ENCODE results near the gene CDSN.

The CDSN gene

DNA sequence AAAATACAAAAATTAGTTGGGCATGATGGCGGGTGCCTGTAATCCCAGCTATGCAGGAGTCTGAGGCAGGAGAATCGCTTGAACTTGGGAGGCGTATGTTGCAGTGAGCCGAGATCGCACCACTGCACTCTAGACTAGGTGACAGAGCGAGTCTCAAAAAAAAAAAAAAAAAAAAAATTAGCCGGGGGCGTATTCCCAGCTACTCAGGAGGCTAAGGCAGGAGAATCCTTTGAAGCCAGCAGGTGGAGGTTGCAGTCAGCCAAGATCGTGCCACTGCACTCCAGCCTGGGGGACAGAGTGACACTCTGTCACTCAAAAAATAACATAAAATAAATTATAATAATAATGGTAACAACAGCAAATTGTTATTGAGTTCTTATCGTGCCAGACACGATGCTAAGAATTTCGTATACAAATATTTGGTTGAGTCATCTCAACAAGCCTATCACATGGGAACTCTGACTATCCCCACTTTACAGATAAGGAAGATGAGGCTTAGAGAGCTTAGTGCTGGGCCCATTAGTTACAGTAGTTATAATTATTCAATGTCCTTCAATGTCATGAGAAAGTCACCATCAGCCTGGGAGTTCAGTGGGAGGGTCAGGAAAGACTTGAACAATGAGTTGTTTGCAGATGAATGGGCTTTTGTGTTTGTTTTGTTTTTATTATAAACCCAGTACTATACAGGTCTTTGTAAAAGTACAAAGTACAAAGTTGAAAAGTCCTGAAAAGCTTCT, 27.3 kb downstream of the CDSN start:
- Histone ChIP-seq H3K27me3 (replicated peaks) (no peaks in the 10 kb centered on the region), H3K36me3 (replicated peaks) (no peaks in the 10 kb centered on the region), H3K4me3 (ENCODE audit: low read depth, low read length) (no peak overlapping the region), H3K27ac (no peak overlapping the region)
- in situ Hi-C loops (cut with HindIII; ENCODE audit: low pct_ligation_motif_present, low sequenced_read_pairs): no loop called here
- TF ChIP-seq, protein P1, sequence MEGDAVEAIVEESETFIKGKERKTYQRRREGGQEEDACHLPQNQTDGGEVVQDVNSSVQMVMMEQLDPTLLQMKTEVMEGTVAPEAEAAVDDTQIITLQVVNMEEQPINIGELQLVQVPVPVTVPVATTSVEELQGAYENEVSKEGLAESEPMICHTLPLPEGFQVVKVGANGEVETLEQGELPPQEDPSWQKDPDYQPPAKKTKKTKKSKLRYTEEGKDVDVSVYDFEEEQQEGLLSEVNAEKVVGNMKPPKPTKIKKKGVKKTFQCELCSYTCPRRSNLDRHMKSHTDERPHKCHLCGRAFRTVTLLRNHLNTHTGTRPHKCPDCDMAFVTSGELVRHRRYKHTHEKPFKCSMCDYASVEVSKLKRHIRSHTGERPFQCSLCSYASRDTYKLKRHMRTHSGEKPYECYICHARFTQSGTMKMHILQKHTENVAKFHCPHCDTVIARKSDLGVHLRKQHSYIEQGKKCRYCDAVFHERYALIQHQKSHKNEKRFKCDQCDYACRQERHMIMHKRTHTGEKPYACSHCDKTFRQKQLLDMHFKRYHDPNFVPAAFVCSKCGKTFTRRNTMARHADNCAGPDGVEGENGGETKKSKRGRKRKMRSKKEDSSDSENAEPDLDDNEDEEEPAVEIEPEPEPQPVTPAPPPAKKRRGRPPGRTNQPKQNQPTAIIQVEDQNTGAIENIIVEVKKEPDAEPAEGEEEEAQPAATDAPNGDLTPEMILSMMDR (IDR thresholded peaks at IDR 0.05; ENCODE audit: low read depth, low read length, missing control alignments): no peak
- DNase-seq: no peak

DNA sequence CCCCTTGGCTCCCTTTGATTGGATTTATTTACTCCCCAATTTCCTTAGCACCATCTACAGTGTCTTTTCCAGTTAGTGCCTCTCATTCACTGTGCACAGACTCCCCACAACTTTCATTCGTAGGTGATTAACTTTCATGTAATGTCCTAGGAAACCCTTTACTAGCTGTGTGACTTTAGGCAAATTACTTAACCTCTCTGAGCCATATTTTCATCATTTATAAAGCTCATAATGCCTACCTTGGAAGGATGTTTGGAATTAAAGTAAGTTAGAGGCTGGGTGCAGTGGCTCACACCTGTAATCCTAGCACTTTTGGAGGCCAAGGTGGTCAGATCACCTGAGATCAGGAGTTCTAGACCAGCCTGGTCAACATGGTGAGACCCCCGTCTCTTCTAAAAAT, 28.0 kb downstream of the CDSN start:
- no peak for DNase-seq
- in situ Hi-C loops (cut with HindIII; ENCODE audit: low pct_ligation_motif_present, low sequenced_read_pairs): no loop called here
- H3K4me3 ChIP-seq (ENCODE audit: low read depth, low read length): no peak overlapping the region
- H3K36me3 ChIP-seq (replicated peaks): no peaks in the 10 kb centered on the region
- TF ChIP-seq, protein P1 (IDR thresholded peaks at IDR 0.05; ENCODE audit: low read depth, low read length, missing control alignments): no peak
- no peak overlapping the region for H3K27ac ChIP-seq
- H3K27me3 ChIP-seq (replicated peaks): no peaks in the 10 kb centered on the region

DNA sequence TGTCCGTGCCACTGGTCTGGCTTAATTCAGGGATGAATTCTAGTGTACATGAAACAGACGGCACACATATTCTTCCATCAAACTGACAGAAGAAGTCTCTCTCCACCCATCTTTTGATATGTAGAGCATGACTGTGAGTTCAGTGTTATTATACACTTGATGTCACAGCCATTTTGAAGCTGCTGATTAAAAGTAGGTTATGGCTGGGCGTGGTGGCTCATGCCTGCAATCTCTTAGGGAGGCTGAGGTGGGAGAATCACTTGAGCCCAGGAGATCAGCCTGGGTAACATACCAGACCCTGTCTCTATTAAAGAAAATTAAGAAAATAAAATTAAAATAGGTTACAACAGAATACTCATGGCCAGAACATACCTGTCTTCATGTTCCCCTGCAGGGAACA, 28.6 kb downstream of the CDSN start:
- in situ Hi-C loops (cut with HindIII; ENCODE audit: low pct_ligation_motif_present, low sequenced_read_pairs): no loop called here
- no peak for DNase-seq
- TF ChIP-seq, protein P1 (IDR thresholded peaks at IDR 0.05; ENCODE audit: low read depth, low read length, missing control alignments): no peak

DNA sequence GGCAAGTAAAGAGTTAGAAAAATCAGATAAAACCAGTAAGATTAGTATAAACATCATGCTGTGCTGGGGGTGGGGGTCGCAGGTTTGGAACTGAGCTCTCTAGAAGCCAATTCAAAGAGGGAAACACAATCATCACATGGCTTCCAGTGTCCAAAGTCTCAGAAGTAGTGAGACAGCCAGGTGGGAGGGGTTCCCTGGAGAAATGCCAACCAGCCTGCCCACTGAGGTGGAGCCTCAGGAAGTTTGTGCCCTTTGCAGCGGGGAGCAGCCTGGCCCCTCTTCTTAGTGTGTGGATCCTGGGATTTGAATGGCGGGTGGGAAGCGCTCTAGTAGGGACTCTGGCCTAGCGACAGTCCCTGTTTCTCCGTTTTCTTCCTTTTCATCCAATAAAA, 29.3 kb downstream of the CDSN start:
- no peak overlapping the region for H3K27ac ChIP-seq
- no peak for DNase-seq
- in situ Hi-C loops (cut with HindIII; ENCODE audit: low pct_ligation_motif_present, low sequenced_read_pairs): no loop called here
- TF ChIP-seq, protein P1 (IDR thresholded peaks at IDR 0.05; ENCODE audit: low read depth, low read length, missing control alignments): no peak
- no peaks in the 10 kb centered on the region for H3K27me3 ChIP-seq (replicated peaks)
- H3K36me3 ChIP-seq (replicated peaks): no peaks in the 10 kb centered on the region
- no peak overlapping the region for H3K4me3 ChIP-seq (ENCODE audit: low read depth, low read length)

More for the DNA sequence above, 28.6 kb downstream of the CDSN start:
- Histone ChIP-seq H3K4me3 (ENCODE audit: low read depth, low read length) (no peak overlapping the region), H3K27me3 (replicated peaks) (no peaks in the 10 kb centered on the region), H3K27ac (no peak overlapping the region), H3K36me3 (replicated peaks) (no peaks in the 10 kb centered on the region)

DNA sequence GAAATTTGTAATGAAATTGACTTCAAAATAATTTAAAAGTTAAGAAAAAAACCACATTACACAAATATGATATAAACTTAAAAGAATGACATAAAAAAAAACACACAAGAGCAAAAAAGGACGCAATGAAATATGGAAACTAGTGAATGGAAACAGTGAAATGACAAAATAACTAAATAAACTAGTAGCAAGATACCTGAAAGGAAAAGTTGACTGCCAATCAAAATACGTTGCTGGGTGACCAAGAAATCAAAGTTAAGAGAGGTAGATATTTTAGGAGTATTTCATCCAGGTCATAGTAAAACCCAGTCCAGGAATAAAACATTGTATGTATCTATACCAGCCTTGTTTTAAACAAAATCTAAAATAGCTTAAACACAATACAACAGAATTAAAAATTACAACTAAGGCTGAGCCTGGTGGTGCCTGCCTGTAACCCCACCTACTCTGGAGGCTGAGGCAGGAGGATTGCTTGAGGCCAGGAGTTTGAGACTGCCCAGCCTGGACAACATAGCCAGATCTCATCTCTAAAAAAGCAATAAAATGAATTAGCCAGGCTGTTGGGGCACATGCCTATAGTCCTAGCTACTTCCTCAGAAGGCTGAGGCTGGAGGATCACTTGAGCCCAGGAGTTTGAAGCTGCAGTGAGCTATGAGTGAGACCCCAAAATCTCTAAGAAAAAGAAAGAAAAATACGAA, 29.8 kb downstream of the CDSN start:
- H3K36me3 ChIP-seq (replicated peaks): no peaks in the 10 kb centered on the region
- no peak overlapping the region for H3K4me3 ChIP-seq (ENCODE audit: low read depth, low read length)
- TF ChIP-seq, protein P1 (IDR thresholded peaks at IDR 0.05; ENCODE audit: low read depth, low read length, missing control alignments): no peak
- no peak overlapping the region for H3K27ac ChIP-seq
- in situ Hi-C loops (cut with HindIII; ENCODE audit: low pct_ligation_motif_present, low sequenced_read_pairs): no loop called here
- no peak for DNase-seq
- no peaks in the 10 kb centered on the region for H3K27me3 ChIP-seq (replicated peaks)
